Embryonic facial prominence (tissue), 1 donor: ENCODE results near the gene CD99L2.
"Not testable (repeated sequence)": the region's sequence is repeated elsewhere in the genome, so short reads cannot be mapped to it uniquely, and the experiment has no call there.

Experiments
- DNase-seq: peaks from one replicate; pipeline ENCODE4 v3.0.0-alpha.2; 2016; ENCODE audit errors: extremely low spot score

CD99L2 gene

DNA sequence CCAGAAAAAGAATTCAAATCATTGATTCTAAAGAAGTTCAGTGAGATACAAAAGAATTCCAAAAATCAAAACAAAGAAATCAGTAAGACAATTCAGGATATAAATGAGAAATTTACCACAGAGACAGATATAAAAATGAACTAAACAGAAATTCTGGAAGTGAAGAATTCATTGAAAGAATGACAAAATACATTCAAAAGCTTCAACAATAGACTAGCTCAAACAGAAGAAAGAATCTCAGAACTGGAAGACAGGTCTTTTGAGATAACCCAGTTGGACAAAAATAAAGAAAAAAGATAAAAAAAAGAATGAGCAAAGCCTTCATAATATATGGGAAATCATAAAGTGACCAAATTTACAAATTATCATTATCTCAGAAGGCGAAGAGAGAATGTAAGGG lies 41.7 kb downstream of the CD99L2 start:
- no peak for DNase-seq

DNA sequence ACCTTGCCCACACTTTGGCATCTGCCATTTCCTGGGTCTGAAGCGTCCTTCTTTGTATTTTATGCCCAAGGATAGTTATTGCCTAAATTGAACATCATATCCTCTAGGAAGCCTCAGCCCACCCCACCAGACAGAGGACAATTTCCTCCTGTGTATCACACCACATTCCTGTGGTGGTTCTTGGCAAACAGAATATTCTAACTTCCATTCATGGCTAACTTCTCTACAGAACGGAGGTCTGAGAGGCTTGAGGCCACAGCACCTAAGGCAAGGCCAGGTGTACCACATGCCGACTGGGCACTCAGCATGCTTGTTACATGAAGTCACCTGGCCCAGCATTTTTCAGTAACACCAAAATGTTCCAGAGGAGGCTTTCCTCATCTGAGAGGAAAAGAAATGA lies 42.4 kb downstream of the CD99L2 start:
- DNase-seq, result no peak

GRCh38 chrX:150854856-150855255 lies 43.6 kb downstream of the CD99L2 start:
- no peak for DNase-seq

DNA sequence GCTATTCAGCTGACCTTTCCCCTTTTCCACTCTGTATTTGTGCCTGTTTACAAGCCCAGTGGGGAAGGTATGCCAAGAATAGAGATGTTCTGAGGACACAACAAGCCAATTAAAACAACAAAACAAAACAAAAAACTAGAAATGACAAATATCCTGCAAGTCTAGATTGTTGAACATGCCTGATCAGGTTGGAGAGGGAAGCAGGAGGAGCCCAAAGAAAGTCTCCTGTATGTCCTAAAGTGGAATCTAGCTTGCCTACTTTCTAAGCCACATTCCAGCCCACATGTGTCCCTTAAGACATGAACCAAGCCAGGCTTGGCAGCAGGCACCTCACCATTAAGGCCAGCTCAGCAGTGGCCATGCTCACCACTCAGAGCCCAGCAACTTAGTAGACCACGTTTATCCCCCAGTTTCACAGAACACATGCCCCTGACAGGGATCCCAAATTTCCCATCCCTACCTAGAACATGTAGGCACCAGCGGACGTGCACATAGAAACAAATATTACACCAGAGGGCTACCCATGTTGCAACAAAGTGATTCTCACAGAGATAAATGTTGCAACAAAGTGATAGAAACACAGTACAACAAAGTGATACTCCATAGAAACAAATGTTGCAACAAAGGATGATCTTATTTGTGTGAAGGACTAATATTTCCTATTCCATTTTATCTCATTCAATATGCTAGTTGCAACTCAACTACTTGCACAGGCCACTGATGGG lies 48.3 kb downstream of the CD99L2 start:
- DNase-seq, result no peak

- DNase-seq, result no peak
These were observed 49.0 kb downstream of the CD99L2 start for GRCh38 chrX:150849486-150849885.

- DNase-seq, result no peak
These were observed 49.5 kb downstream of the CD99L2 start for GRCh38 chrX:150848914-150849365.

GRCh38 chrX:150847088-150847487 lies 51.4 kb downstream of the CD99L2 start:
- DNase-seq, result no peak

DNA sequence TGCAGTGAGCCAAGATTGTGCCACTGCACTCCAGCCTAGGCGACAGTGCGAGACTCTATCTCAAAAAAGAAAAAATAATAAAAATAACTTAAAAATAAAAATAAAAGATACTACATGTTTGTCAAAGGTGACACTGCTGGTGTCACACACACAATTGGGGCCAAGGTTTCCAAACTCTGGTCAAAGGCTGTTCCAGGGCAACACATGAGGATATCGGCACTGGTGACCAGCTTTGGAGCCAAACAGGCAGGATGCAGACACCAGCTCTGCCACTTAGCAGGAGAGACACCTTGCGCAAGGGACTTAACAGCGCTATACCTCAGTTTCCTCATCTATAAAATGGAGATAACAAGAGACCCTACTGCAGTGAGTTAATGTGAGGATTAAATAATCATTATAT lies 52.3 kb downstream of the CD99L2 start:
- no peak for DNase-seq

- no peak for DNase-seq
These were observed 53.4 kb downstream of the CD99L2 start for GRCh38 chrX:150845091-150845490.

- no peak for DNase-seq
These were observed 54.5 kb downstream of the CD99L2 start for GRCh38 chrX:150844016-150844415.

- no peak for DNase-seq
These were observed 56.2 kb downstream of the CD99L2 start for GRCh38 chrX:150842198-150842685.

DNA sequence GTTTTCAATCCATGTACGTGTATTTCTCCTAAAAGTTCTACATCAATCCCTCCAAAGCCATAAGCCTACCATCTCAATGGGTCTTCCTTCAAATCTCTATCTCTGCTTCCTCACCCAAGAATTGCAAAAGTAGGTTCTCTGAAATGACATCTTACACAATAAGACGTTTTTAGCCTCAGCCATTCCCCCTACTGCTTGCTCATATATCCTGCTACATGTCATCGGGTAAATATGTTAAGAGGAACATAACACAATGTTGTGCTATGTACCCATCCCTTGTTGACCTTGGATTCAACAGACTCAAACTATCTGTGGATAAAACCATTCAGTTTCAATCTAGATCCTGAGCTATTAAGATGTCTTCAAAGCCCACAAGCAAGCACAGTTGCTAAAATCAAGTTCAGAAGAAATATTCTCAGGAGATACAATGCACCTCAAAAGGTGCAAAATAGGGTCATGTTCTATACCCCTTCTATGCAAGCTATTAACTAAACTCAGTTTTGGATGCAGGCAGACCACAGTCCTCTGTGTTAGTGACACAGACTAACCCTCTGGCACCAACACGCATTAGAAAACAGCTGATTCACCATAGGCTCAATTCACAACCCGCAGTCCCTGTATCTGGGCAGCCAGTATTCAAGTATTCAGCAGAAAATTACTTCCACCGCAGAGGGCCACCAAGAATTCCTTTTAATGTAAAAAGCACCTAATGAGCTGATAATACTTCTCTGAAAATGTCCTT lies 56.8 kb downstream of the CD99L2 start:
- DNase-seq, result no peak

DNA sequence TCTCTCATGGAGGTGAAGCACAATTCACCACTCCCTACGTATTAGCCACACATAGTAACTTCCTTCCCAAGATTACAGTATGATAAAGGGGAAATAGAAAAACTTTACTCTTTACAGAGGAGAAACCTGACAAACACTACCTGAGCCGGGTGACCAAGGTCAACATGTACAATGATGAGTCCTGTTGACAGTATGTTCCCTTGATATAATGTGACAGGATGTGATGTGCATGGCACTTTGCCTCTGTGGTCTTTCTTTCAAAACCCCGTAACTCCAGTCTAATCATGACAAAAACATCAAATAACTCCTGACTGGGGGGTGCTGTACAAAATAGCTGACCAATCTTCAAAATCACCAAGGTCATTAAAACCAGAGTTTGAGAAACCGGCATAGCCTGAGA lies 60.6 kb downstream of the CD99L2 start:
- DNase-seq, result no peak

- no peak for DNase-seq
These were observed 63.8 kb downstream of the CD99L2 start for GRCh38 chrX:150834695-150835094.

GRCh38 chrX:150833454-150834056 lies 64.9 kb downstream of the CD99L2 start:
- no peak for DNase-seq

- no peak for DNase-seq
These were observed 66.6 kb downstream of the CD99L2 start for GRCh38 chrX:150831863-150832262.

DNA sequence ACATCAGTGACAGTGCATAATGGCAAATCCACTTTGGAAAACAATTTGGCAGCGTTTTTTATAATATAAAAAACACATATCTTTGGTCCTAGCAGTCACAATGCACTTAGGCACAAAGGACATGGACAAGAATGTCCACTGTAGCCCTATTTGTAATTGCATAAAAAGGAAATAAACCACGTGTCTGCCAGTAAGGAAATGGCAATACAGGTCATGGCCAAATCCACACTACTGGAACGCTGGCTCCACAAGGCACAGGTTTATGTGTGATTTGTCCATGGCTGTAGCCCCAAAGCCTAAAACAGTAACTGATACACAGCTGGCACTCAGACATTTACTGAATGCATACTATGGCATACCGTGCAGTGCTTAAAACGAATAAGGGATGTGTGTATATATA lies 69.7 kb downstream of the CD99L2 start:
- DNase-seq, result no peak

- not testable (repeated sequence) for DNase-seq
These were observed 74.1 kb downstream of the CD99L2 start for GRCh38 chrX:150824352-150824751.

DNA sequence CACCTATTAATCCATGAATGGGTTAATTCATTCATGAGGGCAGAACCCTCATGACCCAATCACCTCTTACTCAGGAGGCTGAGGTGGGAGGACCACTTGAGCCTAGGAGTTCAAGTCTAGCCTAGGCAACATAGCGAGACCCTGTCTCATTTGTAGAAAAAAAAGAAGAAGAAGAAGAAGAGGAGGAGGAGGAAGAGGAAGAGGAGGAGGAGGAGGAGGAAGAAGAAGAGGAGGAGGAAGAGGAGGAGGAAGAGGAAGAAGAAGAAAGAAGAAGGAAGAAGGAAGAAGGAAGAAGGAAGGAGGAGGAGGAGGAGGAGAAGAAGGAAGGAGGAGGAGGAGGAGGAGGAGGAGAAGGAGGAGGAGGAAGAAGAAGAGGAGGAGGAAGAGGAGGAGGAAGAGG lies 74.6 kb downstream of the CD99L2 start:
- not testable (repeated sequence) for DNase-seq

DNA sequence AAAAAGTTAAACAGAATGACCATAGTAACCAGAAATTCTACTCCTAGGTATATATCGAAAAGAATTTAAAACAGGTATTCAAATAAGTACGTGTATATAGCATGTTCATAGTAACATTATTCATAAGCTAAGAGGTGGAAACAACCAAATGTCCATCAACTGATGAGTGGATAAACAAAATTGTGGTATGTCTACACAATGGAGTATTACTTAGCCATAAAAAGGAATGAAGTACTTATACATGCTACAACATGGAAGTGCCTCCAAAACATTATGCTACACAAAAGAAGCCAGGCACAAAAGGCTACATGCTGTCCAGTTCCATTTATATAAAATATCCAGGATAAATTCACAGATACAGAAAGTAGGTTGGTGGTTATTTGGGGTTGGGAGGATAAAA lies 76.5 kb downstream of the CD99L2 start:
- no peak for DNase-seq

GRCh38 chrX:150813922-150814321 lies 84.5 kb downstream of the CD99L2 start:
- DNase-seq, result no peak

GRCh38 chrX:150806827-150807226 lies 91.6 kb downstream of the CD99L2 start:
- no peak for DNase-seq

GRCh38 chrX:150805736-150806135 lies 92.7 kb downstream of the CD99L2 start:
- no peak for DNase-seq
